Measurements from ENCODE around the gene MYRIP.

MYRIP gene

DNA sequence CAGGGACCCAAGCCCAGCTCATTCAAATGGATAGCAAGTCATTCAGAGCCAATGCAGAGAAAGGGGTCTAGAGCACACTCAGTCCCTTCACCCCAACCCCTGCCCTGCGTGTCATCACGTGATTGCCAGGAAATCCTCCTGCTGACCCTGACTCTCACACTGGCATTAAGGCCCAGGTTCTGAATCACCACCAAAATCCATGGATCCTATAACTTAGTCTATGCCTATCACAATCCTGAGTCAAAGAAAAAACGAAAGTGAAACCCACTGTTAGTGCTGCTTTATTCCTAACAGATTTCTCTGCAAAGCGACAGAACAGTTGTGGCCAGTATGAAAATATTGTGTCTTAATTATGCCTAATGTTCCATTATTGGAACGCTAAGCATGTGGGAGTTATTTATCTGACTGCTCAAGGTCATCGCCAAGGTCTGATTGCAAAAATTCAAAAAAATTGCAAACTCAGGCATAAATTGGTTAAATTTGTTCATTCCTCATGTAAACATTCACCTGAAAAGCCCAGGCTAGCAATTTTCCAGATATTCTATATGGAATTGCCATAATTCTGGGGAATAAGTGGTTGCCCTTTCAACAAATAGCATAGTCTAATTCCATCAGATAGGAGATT lies 391.4 kb downstream of the MYRIP start:
- DNase-seq, result no peak

GRCh38 chr3:40201770-40202169 lies 392.4 kb downstream of the MYRIP start:
- no peak for DNase-seq

- no peak for DNase-seq
Observed at GRCh38 chr3:40206522-40206921, 397.1 kb downstream of the MYRIP start.

DNA sequence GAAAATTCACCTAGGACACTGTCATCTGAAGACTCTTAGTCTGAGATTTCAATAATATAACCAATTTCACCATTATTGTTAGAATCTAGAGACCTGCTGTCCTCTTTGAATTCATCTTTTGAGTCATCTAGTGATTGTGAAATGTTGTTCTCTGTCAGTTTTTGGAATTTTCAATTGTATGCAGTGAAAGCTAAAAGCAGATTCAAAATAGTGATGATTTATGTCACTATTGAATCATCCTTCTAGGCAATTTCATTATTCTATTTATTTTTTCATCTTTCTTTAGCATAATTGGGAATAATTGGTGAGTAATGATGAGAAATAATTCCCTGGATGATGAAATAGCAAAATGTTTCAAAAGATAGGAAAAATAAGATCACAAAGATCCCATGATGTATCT lies 398.4 kb downstream of the MYRIP start:
- DNase-seq, result no peak

DNA sequence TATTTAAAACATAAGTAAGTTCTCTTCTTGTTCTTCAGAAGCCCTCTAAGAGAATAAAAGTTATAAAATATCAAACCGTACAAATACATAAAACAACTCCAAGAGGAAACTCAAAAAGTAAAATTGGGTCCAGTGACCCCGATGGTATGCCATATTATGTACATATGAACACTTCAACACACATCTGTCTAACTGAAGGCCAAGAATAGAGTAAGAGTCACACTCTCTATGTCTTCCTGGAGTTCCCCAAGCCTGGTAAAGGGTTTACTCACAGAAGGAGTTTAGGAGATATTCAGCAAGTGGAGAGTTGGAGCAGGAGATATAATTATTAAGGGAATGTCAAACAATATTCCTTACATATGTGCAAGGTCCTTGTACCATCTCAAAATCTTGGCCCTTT lies 398.8 kb downstream of the MYRIP start:
- no peak for DNase-seq

DNA sequence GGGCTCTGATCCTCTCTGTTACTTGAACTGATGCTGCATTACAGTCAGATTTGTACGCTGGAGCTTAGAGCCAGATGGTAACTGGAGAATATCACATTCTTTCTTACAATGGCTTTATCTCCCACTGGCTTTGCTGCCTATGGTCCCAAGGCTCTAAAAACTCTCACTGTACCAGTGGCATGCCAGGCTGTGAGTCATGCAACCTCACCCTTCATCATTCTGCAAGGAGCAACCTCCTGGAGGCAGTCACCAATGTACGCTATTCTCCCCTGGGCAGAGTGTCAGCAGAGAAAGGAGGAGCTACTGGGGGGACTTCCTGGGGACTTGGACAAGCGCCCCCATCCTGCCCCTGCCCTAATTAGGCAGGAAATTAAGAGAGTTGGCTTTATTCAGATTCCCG lies 402.2 kb downstream of the MYRIP start:
- DNase-seq, result no peak

DNA sequence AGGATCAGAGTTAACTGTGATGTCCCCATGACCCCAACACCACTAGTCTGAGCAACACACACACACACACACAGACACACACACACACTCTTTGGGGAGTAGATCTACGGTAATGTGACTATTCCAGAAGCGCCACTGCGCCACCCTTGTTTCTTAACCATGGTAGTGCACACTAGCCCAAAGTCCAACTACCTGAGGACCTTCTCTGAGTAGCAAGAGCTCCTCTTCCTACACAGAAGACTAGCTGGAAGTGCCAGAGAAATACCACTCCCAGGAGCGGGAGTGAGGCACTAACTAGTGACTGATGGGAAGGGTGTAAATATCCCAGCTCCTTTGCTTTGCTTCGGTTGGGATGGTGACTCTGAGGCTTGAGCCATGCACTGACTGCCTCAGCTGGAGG lies 404.1 kb downstream of the MYRIP start:
- DNase-seq, result no peak

GRCh38 chr3:40215015-40215414 lies 405.6 kb downstream of the MYRIP start:
- DNase-seq, result no peak

GRCh38 chr3:40216471-40216870 lies 407.1 kb downstream of the MYRIP start:
- no peak for DNase-seq

- DNase-seq, result no peak
Observed at GRCh38 chr3:40223856-40224255, 414.4 kb downstream of the MYRIP start.

GRCh38 chr3:40224796-40225515 lies 415.5 kb downstream of the MYRIP start:
- no peak for DNase-seq

DNA sequence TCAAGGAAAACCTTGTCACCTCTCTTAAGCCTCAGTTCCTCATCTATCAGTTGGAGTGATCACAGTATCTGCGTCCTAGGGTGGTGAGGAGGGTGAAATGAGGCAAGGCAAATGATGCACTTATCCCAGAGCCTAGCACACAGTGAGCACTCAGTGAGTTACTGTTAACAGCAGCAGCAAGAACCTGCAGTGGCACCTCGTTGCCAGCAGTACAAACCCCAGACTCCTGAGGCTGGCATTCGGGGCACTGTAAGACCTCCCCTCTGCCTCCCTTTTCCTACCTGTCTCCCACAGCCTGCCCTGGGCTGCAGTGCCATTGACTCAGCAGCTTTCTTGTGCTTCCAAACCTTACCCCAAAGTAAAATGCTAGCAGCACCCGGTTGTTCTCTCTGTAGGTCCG lies 417.2 kb downstream of the MYRIP start:
- DNase-seq, result no peak

DNA sequence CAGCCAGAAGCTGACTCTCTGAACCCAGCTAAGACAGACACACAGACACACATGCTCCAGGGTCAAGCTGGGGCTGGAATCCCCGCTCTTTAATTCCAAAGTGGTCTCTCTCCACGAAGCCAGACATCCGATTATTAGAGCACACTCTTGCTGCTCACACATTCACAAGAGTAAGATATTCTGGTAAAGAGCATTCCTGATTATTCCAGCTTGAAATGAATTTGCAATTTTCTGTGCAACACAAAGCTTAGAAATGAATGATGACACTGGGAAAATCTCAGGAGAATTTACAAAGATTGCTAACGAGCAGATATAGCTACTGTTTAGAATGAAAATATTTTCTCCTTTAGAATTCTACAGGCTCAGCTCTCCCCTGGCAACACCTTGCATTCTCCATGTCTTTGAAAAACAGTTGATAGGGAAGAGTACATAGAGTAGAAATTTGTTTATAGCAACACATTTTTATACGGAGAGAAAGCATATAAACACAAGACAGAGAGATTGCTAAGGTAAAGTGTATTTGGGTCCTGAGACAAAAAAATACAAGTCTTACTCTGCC lies 419.5 kb downstream of the MYRIP start:
- no peak for DNase-seq

DNA sequence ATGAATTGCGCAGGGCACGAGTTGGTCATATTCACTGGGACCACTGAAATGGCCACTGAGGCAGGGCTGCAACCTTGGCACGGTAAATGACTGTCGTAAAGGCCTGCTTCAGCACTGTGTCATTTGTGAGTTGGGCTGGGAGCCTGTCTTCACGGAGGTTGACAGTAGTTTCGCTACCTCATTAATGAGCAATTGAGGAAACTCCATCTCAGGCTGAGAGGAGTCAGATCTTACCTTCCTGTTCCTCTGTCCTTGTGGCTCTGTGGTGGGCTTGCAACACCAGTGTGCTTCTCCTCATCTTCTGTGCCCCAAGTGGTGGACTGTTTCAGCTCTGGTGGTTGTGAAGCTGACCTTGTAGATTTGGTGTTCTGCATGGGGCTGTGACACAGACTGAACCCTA lies 420.0 kb downstream of the MYRIP start:
- DNase-seq, result no peak

DNA sequence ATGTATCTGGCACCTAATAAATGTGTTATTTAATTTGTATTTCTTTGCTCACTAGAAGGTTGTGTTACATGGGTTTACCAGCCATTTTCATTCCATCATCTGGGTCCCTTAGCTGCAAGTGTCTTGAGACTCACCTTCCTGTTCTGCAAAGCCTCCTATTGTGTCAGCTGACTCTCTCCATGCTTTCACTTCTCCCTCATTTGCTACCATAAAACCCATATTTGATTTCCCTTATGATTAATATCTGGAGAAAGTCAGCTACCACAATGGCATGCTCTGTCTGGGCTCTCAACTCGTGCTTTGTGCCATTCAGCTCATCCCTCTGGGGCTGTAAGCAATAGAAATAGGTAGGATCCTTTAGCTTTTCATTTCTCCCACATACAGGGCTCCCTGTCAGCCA lies 420.6 kb downstream of the MYRIP start:
- DNase-seq, result no peak

DNA sequence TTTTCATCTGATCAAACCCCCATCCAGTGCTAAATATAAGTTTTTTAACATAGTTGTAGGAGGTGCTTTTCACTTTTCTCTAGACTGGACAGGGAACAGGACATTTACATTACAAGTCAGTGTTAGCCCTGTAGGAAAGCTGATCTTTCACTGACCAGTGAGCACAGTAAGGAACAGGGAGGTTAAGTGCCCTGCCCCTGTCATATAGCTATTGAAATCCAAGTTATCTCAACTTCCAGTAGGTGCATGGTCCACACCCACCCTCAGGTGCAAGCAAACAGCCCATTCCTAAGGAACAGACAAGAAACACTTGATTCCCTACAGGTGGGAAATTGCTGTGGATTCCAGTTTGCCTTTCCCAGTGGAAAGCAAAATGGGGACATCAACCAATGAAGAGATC lies 421.0 kb downstream of the MYRIP start:
- no peak for DNase-seq

- DNase-seq, result no peak
Observed at GRCh38 chr3:40232626-40233025, 423.2 kb downstream of the MYRIP start.

DNA sequence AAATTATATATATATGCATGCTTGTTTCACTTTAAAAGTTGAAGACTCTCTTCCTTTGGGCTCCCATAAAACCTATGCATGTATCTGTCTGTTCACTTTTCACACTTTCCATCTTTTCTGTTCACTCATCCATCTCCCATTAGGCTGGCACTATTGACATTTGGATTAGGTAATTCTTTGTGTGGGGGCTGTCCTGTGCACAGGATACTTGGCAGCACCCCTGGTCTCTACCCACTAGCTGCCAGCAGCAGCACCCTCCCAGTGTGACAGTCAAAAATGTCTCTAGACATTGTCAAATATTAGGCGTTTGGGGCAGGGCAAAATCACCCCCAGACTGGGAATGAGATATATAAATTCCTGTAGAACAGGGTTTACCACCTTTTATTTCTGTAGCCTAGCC lies 427.8 kb downstream of the MYRIP start:
- no peak for DNase-seq

- no peak for DNase-seq
Observed at GRCh38 chr3:40237889-40238571, 428.6 kb downstream of the MYRIP start.

GRCh38 chr3:40240921-40241320 lies 431.5 kb downstream of the MYRIP start:
- DNase-seq, result no peak

DNA sequence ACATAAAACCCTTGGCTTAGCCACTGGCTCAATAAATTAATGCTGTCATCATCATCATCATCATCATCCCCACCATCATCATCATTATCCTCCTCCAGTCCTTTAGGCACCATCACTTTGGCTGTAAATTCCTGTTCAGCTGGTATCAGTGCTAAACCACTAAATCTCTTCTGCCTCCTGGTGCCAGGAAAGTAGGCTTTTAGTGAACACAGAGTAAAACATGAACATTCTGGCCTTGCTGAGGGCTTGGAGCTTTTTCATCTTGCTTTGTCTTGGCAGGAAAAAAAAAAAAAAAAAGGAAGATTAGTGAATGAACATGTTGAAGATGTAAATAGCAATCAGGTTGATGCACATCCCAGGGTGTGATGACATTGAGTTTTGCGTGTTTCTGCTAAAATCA lies 432.8 kb downstream of the MYRIP start:
- no peak for DNase-seq

DNA sequence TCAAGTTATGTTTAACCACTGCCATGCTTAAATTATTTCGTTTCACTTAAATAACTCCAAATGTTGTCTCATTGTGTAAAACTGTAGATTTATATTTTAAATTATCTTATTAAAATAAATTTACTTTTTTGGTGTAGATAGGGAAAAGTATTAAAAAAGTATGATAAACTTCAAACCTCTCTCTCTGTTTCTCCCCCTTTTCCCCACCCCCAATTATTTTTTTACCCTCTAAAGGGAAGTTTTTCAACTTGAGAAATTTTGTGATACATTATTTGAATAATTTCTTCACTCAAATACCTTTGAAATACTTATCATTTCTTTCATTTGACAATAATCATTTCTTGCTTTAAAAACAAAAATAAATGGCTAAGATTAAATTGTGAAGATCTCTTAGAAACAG lies 433.2 kb downstream of the MYRIP start:
- no peak for DNase-seq

- no peak for DNase-seq
Observed at GRCh38 chr3:40243056-40243455, 433.6 kb downstream of the MYRIP start.

All from activated CD4-positive, alpha-beta T cell treated with anti-CD3 and anti-CD28 coated beads, Interleukin-2, amount 50 U/mL, for 1 hour (primary cell).